Measurements from ENCODE around the gene ZNF710. TPM values are rescaled to one million over a fixed set of nuclear protein-coding genes. Genes with fewer than 3 reads are reported as not detected.

ZNF710 gene
- total RNA-seq, 1 experiment from 2014 or later: 40.7 TPM

GRCh38 chr15:90099072-90099867, 98.1 kb downstream of the ZNF710 start:
- Mint-ChIP-seq H3K27me3 (ENCODE audit: low read depth) (peaks cover 26% of the 10 kb centered on the region), H3K27ac (no peak overlapping the region), H3K4me3 (0 out of 5 replicates have a peak overlapping the region, but pooled peaks of 1 of the 2 experiments have one; percentile 9), H3K9me3 (no peaks in the 10 kb centered on the region), H3K36me3 (ENCODE audit: insufficient read depth in 1 of 3, low read depth in 3 of 3) (no peaks in the 10 kb centered on the region), H3K4me1 (peaks cover 37 to 42% of the 10 kb centered on the region in 2 experiments)
- Histone ChIP-seq H4K5ac (ENCODE audit: insufficient read length, low read depth, low read length) (no peak overlapping the region), H3K14ac (ENCODE audit: insufficient read depth, low read length) (no peak overlapping the region), H3K79me1 (ENCODE audit: insufficient read depth, low read depth, low read length, poor library complexity, severe bottlenecking) (no peaks in the 10 kb centered on the region), H2BK20ac (ENCODE audit: low read depth, low read length, poor library complexity, severe bottlenecking) (no peak overlapping the region), H3T11ph (ENCODE audit: low read length) (no peak overlapping the region), H2BK120ac (ENCODE audit: low read depth, low read length, poor library complexity, severe bottlenecking) (no peak overlapping the region), H2BK12ac (ENCODE audit: insufficient read length, low read depth, low read length) (no peak overlapping the region), H4K8ac (replicated peaks; ENCODE audit: insufficient read length, low read depth, low read length) (no peak overlapping the region), H3K4me1 (ENCODE audit: insufficient read depth, low read length) (no peaks in the 10 kb centered on the region), H2AFZ (ENCODE audit: low read length) (no peak overlapping the region), H3K79me2 (ENCODE audit: insufficient read depth, low read length) (0 out of 2 replicates have a peak, but pooled peaks cover 2% of the 10 kb centered on the region), H2BK5ac (ENCODE audit: insufficient read length, low read length) (no peak overlapping the region), H3K23ac (ENCODE audit: insufficient read length, low read depth, low read length) (no peak overlapping the region), H2BK15ac (ENCODE audit: low read depth, low read length) (no peak overlapping the region), H3K4ac (ENCODE audit: low read depth, low read length) (no peak overlapping the region), H3K56ac (ENCODE audit: insufficient read length, low read depth, low read length) (no peak overlapping the region), H3K27me3 (ENCODE audit: insufficient read depth, low read length) (peaks cover 3% of the 10 kb centered on the region; the same call in 1 of the 2 replicates), H3K9me3 (ENCODE audit: control insufficient read depth, low read depth, low read length) (no peaks in the 10 kb centered on the region), H3K4me2 (ENCODE audit: insufficient read depth, insufficient read length, low read length) (no peak overlapping the region), H4K91ac (ENCODE audit: insufficient read length, low read depth, low read length) (no peak overlapping the region), H3K9ac (ENCODE audit: extremely low read depth, insufficient read length, low read length) (no peak overlapping the region), H3K27ac (ENCODE audit: insufficient read length, low read depth, low read length) (no peak overlapping the region), H4K20me1 (ENCODE audit: control insufficient read depth, insufficient read depth, insufficient read length) (no peaks in the 10 kb centered on the region), H3K18ac (ENCODE audit: insufficient read length, low read depth, low read length) (no peak overlapping the region), H3K23me2 (ENCODE audit: insufficient read length, low read depth, low read length, poor library complexity, severe bottlenecking) (peaks cover 7% of the 10 kb centered on the region), H2AK5ac (ENCODE audit: insufficient read length, low read length) (no peak overlapping the region)
- no peak for DNase-seq
- TF ChIP-seq CTCF (conservative IDR thresholded peaks at IDR 0.05): no peak
- no CpG with 5 or more reads among the region's 10 CpGs for WGBS (ENCODE audit: extremely low coverage, insufficient read length, low lambda C conversion rate)
